Prostate gland (tissue), 2 donors: ENCODE measurements around the gene IL4. TPM values are rescaled to one million over a fixed set of nuclear protein-coding genes. Genes with fewer than 3 reads are reported as not detected.

Source experiments
- DNase-seq: peaks from one replicate; pipeline ENCODE4 v3.0.0-alpha.2; 2019; ENCODE audit warnings: low spot score
- H3K27ac ChIP-seq, 2 donors: fragments of 200-600 bp; sonication (generic); 2 replicates each; pipeline ENCODE4 v1.5.1; 2017 to 2019
- H3K27me3 ChIP-seq: fragments of 200-600 bp; sonication (generic); replicated peaks from 2 replicates; pipeline ENCODE4 v1.5.1; 2019; ENCODE audit not compliant: insufficient read depth
- H3K36me3 ChIP-seq, 2 donors: fragments of 200-600 bp; sonication (generic); 1 replicate in 1 of 2; 2 replicates in 1 of 2; pipeline versions ENCODE4 v1.5.1 to v1.8.1; 2017 to 2019
- H3K4me1 ChIP-seq: fragments of 200-600 bp; sonication (generic); replicated peaks from 2 replicates; pipeline ENCODE4 v1.5.1; 2019
- H3K4me3 ChIP-seq, 2 donors: fragments of 200-600 bp; sonication (generic); 2 replicates each; pipeline ENCODE4 v1.5.1; 2017 to 2019
- H3K9me3 ChIP-seq: fragments of 200-600 bp; sonication (generic); 2 replicates; pipeline ENCODE4 v1.5.1; 2017
- CTCF ChIP-seq, 4 experiments: fragments of 200-600 bp in 2 of 4; fragments of 450-650 bp in 2 of 4; sonication (generic) in 2 of 4; IDR thresholded peaks; 1 replicate in 3 of 4; 2 replicates in 1 of 4; pipeline ENCODE4 v1.5.1; 2016 to 2019; ENCODE audit warnings: antibody characterized with exemption in 4 of 4, mild to moderate bottlenecking in 2 of 4, moderate library complexity in 2 of 4
- POLR2A ChIP-seq: fragments of 450-650 bp; IDR thresholded peaks from one replicate; pipeline ENCODE4 v1.6.1; 2016; ENCODE audit warnings: antibody characterized with exemption, mild to moderate bottlenecking
- POLR2AphosphoS5 ChIP-seq: sonication (generic); formaldehyde crosslinking; IDR thresholded peaks from one replicate; pipeline ENCODE4 v1.6.1; 2017; ENCODE audit warnings: antibody characterized with exemption
- WGBS: methylation state at CpG from one replicate; pipeline ENCODE4 v1.1.5; 2018; 5-methylcytosine and 5-hydroxymethylcytosine counted together
- intact Hi-C: fragments of 100-400 bp; cut with DNase I; formaldehyde crosslinking; loops from one replicate; pipeline ENCODE4 v1.14.2; 2022
- total RNA-seq, 2 donors: library from RNA; depleted of rRNA; stranded (reverse); fragments of >200 nt; gene quantifications; one replicate each; pipeline ENCODE4 v1.1.0, GENCODE V29; 2016

Gene IL4
- total RNA-seq, 2 donors from 2014 or later = not detected

GRCh38 chr5:132657676-132658380, 16.0 kb upstream of the IL4 start, which contains the start of gene IL13:
Gene IL13, plus strand, starts transcription at chr5:132658173. Its CDS starts 14 bp downstream, at chr5:132658187.
- WGBS = 94% methylated on average over 12 of the region's 12 CpGs
- no peaks in the 10 kb centered on the region for H3K36me3 ChIP-seq
- H3K9me3 ChIP-seq = no peaks in the 10 kb centered on the region
- no peaks in the 10 kb centered on the region for H3K4me1 ChIP-seq
- intact Hi-C loops = no loop called here
- TF ChIP-seq POLR2A (no peak), CTCF (IDR thresholded peaks at IDR 0.05) (no peak), POLR2AphosphoS5 (no peak)
- H3K4me3 ChIP-seq = no peak within 1 kb of the TSS
- H3K27ac ChIP-seq = no peak within 1 kb of the TSS
- no peaks in the 10 kb centered on the region for H3K27me3 ChIP-seq
- DNase-seq = no peak

GRCh38 chr5:132658381-132659302, 15.1 kb upstream of the IL4 start:
- no peaks in the 10 kb centered on the region for H3K9me3 ChIP-seq
- TF ChIP-seq POLR2A = no peak
- TF ChIP-seq CTCF (IDR thresholded peaks at IDR 0.05) = no peak
- no peak for TF ChIP-seq POLR2AphosphoS5
- no peaks in the 10 kb centered on the region for H3K4me1 ChIP-seq
- no peaks in the 10 kb centered on the region for H3K36me3 ChIP-seq
- H3K27me3 ChIP-seq = no peaks in the 10 kb centered on the region
- 92% methylated on average over 9 of the region's 9 CpGs for WGBS
- no peak overlapping the region for H3K4me3 ChIP-seq
- intact Hi-C loops = no loop called here
- no peak for DNase-seq
- H3K27ac ChIP-seq = no peak overlapping the region

GRCh38 chr5:132659598-132660493, 13.9 kb upstream of the IL4 start:
- Histone ChIP-seq H3K27me3 (no peaks in the 10 kb centered on the region), H3K36me3 (no peaks in the 10 kb centered on the region), H3K9me3 (no peaks in the 10 kb centered on the region), H3K27ac (no peak overlapping the region), H3K4me3 (no peak overlapping the region), H3K4me1 (no peaks in the 10 kb centered on the region)
- WGBS = 90% methylated on average over 23 of the region's 23 CpGs
- no peak for TF ChIP-seq POLR2AphosphoS5
- no peak for TF ChIP-seq CTCF (IDR thresholded peaks at IDR 0.05)
- no peak for TF ChIP-seq POLR2A
- intact Hi-C loops = no loop called here
- no peak for DNase-seq

- no peak for TF ChIP-seq POLR2AphosphoS5
- TF ChIP-seq CTCF (IDR thresholded peaks at IDR 0.05) = no peak
- no peak for TF ChIP-seq POLR2A
- intact Hi-C loops = no loop called here
- no peak overlapping the region for H3K27ac ChIP-seq
- H3K27me3 ChIP-seq = no peaks in the 10 kb centered on the region
- WGBS = 87% methylated on average over 12 of the region's 12 CpGs
- no peaks in the 10 kb centered on the region for H3K36me3 ChIP-seq
- no peak for DNase-seq
- no peak overlapping the region for H3K4me3 ChIP-seq
- no peaks in the 10 kb centered on the region for H3K9me3 ChIP-seq
- no peaks in the 10 kb centered on the region for H3K4me1 ChIP-seq
These were observed 12.4 kb upstream of the IL4 start for GRCh38 chr5:132661231-132662003.
